Measurements from ENCODE around the gene POC1A. TPM values are rescaled to one million over a fixed set of nuclear protein-coding genes. Genes with fewer than 3 reads are reported as not detected.

The POC1A gene
- total RNA-seq, 4 donors from 2014 or later, result 0.84 to 3.1 (median 2.4) TPM

DNA sequence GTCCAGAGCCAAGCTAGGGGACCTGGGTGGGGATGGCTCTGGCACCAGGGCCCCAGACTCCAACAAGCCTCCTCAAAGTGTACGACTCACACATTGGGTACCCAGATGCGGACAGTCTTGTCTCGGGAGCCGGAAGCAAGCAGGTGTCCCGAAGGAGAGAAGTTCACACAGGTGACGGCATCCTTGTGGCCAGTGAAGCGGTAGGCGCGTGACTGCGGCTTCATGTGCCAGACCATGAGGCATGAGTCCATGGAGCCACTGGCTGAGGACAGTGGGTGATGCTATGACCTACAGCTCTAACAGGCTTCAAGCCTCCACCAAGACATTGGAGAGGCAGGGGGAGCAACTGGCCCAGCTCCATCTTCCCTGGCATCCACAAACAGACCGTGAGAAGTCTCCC lies 4.5 kb downstream of the POC1A start:
- H3K36me3 ChIP-seq, result peaks cover 0 to 18% (median 0%) of the 10 kb centered on the region in 3 donors
- no peak for DNase-seq (ENCODE audit: low spot score in 2 of 2)
- H3K27me3 ChIP-seq, result no peaks in the 10 kb centered on the region
- TF ChIP-seq, protein P1, sequence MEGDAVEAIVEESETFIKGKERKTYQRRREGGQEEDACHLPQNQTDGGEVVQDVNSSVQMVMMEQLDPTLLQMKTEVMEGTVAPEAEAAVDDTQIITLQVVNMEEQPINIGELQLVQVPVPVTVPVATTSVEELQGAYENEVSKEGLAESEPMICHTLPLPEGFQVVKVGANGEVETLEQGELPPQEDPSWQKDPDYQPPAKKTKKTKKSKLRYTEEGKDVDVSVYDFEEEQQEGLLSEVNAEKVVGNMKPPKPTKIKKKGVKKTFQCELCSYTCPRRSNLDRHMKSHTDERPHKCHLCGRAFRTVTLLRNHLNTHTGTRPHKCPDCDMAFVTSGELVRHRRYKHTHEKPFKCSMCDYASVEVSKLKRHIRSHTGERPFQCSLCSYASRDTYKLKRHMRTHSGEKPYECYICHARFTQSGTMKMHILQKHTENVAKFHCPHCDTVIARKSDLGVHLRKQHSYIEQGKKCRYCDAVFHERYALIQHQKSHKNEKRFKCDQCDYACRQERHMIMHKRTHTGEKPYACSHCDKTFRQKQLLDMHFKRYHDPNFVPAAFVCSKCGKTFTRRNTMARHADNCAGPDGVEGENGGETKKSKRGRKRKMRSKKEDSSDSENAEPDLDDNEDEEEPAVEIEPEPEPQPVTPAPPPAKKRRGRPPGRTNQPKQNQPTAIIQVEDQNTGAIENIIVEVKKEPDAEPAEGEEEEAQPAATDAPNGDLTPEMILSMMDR (IDR thresholded peaks at IDR 0.05), result no peak
- no peak for TF ChIP-seq EP300 (IDR thresholded peaks at IDR 0.05)
- TF ChIP-seq POLR2A (IDR thresholded peaks at IDR 0.05), result no peak
- H3K4me3 ChIP-seq, result no peak overlapping the region
- H3K27ac ChIP-seq, result no peak overlapping the region
- peaks cover 0 to 11% (median 10%) of the 10 kb centered on the region in 4 donors for H3K4me1 ChIP-seq
- 97 to 99% methylated on average over 11 of the region's 11 CpGs for WGBS, 2 donors
- no peaks in the 10 kb centered on the region for H3K9me3 ChIP-seq

DNA sequence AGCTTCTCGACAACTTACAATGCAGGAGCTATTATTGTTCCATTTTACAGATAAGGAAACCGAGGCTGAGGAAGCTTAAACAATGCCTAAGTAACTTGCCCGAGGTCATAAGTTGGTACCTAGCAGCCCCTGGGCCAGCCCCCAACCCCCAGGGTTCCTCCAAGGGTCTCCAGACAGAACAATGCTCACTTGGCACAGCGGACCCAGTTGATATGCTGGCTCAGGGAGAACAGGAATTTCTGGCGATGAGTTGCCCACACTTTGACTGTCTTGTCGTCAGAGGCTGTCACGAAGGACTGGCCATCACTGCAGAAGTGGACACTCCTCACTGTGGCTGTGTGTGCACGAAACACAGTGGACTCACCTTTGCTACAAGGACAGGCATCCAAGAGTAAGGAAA lies 5.2 kb downstream of the POC1A start:
- no peak overlapping the region for H3K27ac ChIP-seq
- H3K27me3 ChIP-seq, result no peaks in the 10 kb centered on the region
- peaks cover 0 to 18% (median 0%) of the 10 kb centered on the region in 3 donors for H3K36me3 ChIP-seq
- peaks cover 0 to 13% (median 11%) of the 10 kb centered on the region in 4 donors for H3K4me1 ChIP-seq
- H3K9me3 ChIP-seq, result no peaks in the 10 kb centered on the region
- no peak overlapping the region for H3K4me3 ChIP-seq
- 94 to 95% methylated on average over 8 of the region's 8 CpGs for WGBS, 2 donors
- TF ChIP-seq, protein P1 (IDR thresholded peaks at IDR 0.05), result no peak
- TF ChIP-seq EP300 (IDR thresholded peaks at IDR 0.05) (no peak), POLR2A (IDR thresholded peaks at IDR 0.05) (no peak)
- DNase-seq (ENCODE audit: low spot score in 2 of 2), result no peak

DNA sequence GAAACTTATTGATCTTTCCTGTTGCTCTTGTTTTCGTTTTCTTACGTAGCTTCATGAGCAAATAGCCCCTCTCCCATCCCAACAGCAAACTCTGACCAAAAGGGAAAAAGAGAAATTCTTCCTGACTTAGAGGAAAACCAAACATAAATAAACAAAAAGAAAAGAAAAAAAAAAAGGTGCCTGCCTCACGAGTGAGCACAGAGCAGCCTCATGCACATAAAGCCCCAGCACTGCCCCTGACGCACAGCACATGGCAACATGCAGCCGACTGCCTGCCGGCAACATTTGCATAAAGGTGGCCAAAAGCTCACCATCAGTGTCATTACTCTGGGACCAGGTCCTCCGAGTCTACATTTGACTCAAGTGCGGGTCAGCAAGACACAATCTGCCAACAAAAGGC lies 6.4 kb downstream of the POC1A start:
- DNase-seq (ENCODE audit: low spot score in 2 of 2), result no peak
- Histone ChIP-seq H3K27me3 (no peaks in the 10 kb centered on the region), H3K9me3 (no peaks in the 10 kb centered on the region), H3K4me3 (no peak overlapping the region), H3K36me3 (peaks cover 0 to 18% (median 0%) of the 10 kb centered on the region in 3 donors), H3K4me1 (peaks cover 0 to 6% (median 2%) of the 10 kb centered on the region in 4 donors), H3K27ac (no peak overlapping the region)
- TF ChIP-seq POLR2A (IDR thresholded peaks at IDR 0.05), result no peak
- TF ChIP-seq EP300 (IDR thresholded peaks at IDR 0.05), result no peak
- TF ChIP-seq, protein P1 (IDR thresholded peaks at IDR 0.05), result no peak
- WGBS, 2 donors, result 88% methylated on average over 8 of the region's 8 CpGs

DNA sequence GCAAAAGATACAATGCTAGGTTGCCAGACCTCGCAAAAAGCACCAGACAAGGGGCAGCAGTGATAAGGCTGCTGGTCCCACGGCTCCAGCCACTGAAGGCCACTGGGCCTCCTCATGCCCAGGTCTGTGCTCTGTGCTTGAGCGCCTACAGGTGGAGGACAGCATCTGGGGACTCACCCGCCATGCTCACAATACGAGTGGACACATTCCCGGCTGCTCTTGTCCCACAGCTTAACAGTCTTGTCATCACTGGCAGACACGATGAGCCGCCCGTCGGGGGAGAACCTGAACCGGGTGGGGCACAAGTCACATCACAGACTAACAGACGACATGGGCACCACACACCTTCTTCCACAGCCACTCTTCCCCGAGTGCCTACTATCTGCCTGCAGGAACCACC lies 7.4 kb downstream of the POC1A start:
- Histone ChIP-seq H3K9me3 (no peaks in the 10 kb centered on the region), H3K4me3 (no peak overlapping the region), H3K27ac (no peak overlapping the region), H3K4me1 (peaks cover 0 to 6% (median 2%) of the 10 kb centered on the region in 4 donors), H3K27me3 (no peaks in the 10 kb centered on the region), H3K36me3 (peaks cover 0 to 18% (median 0%) of the 10 kb centered on the region in 3 donors)
- WGBS, 2 donors, result 90 to 93% methylated on average over 13 of the region's 13 CpGs
- TF ChIP-seq EP300 (IDR thresholded peaks at IDR 0.05) (no peak), POLR2A (IDR thresholded peaks at IDR 0.05) (no peak)
- TF ChIP-seq, protein P1 (IDR thresholded peaks at IDR 0.05), result no peak
- DNase-seq (ENCODE audit: low spot score in 2 of 2), result no peak

DNA sequence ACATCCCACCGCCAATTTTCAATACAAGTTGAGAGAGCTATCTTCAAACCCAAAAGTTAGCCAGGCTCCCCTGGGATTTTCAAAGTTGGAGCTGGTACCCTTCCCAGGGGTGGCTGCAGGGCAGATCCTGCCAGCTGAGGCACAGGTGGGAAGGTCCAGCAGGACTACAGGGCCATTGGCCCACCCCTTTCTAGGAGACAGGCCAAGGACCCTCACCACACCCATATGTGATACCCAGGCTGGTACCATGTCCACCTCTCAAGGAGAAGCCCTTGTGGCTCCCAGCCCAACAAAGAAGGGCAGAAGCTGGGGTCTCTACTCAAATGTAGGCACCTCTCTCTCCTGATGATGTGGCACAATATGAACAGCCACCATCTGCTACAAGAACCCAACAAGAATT lies 8.0 kb downstream of the POC1A start:
- Histone ChIP-seq H3K4me3 (no peak overlapping the region), H3K27me3 (no peaks in the 10 kb centered on the region), H3K4me1 (peaks cover 0 to 6% (median 2%) of the 10 kb centered on the region in 4 donors), H3K27ac (no peak overlapping the region), H3K9me3 (no peaks in the 10 kb centered on the region), H3K36me3 (peaks cover 0 to 18% (median 0%) of the 10 kb centered on the region in 3 donors)
- no peak for TF ChIP-seq POLR2A (IDR thresholded peaks at IDR 0.05)
- TF ChIP-seq EP300 (IDR thresholded peaks at IDR 0.05), result no peak
- no peak for DNase-seq (ENCODE audit: low spot score in 2 of 2)
- WGBS, 2 donors, result 84 to 93% methylated on average over 1 of the region's 1 CpG

DNA sequence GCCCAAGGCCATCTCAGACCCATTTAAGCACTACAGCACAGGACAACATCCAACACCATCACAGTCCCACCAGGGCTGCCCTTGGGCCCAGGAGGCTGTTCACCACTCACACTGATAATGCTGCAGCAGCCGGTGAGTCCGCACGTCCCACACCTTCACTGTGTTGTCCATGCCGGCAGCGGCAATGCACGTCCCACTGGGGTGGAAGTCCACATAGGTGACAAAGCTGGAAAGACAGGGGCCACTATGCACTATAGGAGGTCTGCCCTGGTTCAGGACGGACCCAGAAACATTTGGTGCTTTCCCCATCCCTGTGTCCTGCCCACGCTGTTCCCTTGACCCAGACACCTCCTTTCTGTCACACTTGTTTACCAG lies 8.5 kb downstream of the POC1A start:
- Histone ChIP-seq H3K4me3 (no peak overlapping the region), H3K27me3 (no peaks in the 10 kb centered on the region), H3K27ac (no peak overlapping the region), H3K36me3 (peaks cover 0 to 18% (median 0%) of the 10 kb centered on the region in 3 donors), H3K4me1 (peaks cover 0 to 6% (median 2%) of the 10 kb centered on the region in 4 donors), H3K9me3 (no peaks in the 10 kb centered on the region)
- TF ChIP-seq, protein P1 (IDR thresholded peaks at IDR 0.05), result no peak
- no peak for TF ChIP-seq EP300 (IDR thresholded peaks at IDR 0.05)
- TF ChIP-seq POLR2A (IDR thresholded peaks at IDR 0.05), result no peak
- WGBS, 2 donors, result 94 to 96% methylated on average over 8 of the region's 8 CpGs
- no peak for DNase-seq (ENCODE audit: low spot score in 2 of 2)
